ENCODE data around the gene RBM22. TPM values are rescaled to one million over a fixed set of nuclear protein-coding genes. Genes with fewer than 3 reads are reported as not detected.

Gene RBM22
- polyA plus RNA-seq, 1 of the 3 experiments (the other 2 are of a cell fraction), result 30.7 TPM

- H3K79me2 ChIP-seq (ENCODE audit: insufficient read depth), result no peaks in the 10 kb centered on the region
These were observed 29.9 kb downstream of the RBM22 start for GRCh38 chr5:150670948-150671310.

More at GRCh38 chr5:150670948-150671310, 29.9 kb downstream of the RBM22 start:
- H3F3A ChIP-seq (replicated peaks; ENCODE audit: insufficient read depth), result peaks cover 16% of the 10 kb centered on the region
- no peaks in the 10 kb centered on the region for H3K9me3 ChIP-seq
- no peaks in the 10 kb centered on the region for H3K27me3 ChIP-seq (ENCODE audit: insufficient read depth)
- TF ChIP-seq REST (IDR thresholded peaks at IDR 0.05; ENCODE audit: low read depth, low read length) (no peak), TCF12 (IDR thresholded peaks at IDR 0.05) (no peak), USF2 (IDR thresholded peaks at IDR 0.05; ENCODE audit: borderline replicate concordance, low read depth, low read length) (no peak), SIN3A (IDR thresholded peaks at IDR 0.05; ENCODE audit: borderline replicate concordance, low read depth, low read length) (no peak), CTCF (IDR thresholded peaks at IDR 0.05) (no peak), RCOR1 (IDR thresholded peaks at IDR 0.05; ENCODE audit: low read length) (no peak), GATA2 (CRISPR knock-in tag; IDR thresholded peaks at IDR 0.05) (no peak; the same call in 1 of the 2 replicates), RFX5 (IDR thresholded peaks at IDR 0.05; ENCODE audit: low read length) (no peak), MAX (IDR thresholded peaks at IDR 0.05; ENCODE audit: low read depth) (no peak), JUND (IDR thresholded peaks at IDR 0.05) (no peak), EZH2phosphoT487 (IDR thresholded peaks at IDR 0.05; ENCODE audit: borderline replicate concordance, low read depth) (no peak), SMC3 (IDR thresholded peaks at IDR 0.05; ENCODE audit: low read depth, low read length) (no peak), RXRA (IDR thresholded peaks at IDR 0.05; ENCODE audit: borderline replicate concordance, low read depth) (no peak)
- no peaks in the 10 kb centered on the region for H3K9me2 ChIP-seq
- CTCF ChIA-PET, result interaction anchor here (0.8 to 2.1 kb wide), 5 partner anchors 13 to 176 kb away, joined by 3 to 9 read pairs (median 3); partner anchors contain the start of gene RBM22
- H3K4me1 ChIP-seq (ENCODE audit: control insufficient read depth in 1 of 2, insufficient read depth in 2 of 2, low read depth in 1 of 2, low read length in 1 of 2), result peaks cover 13 to 23% of the 10 kb centered on the region in 2 experiments; a peak in 2 of 4 replicates
- POLR2A ChIA-PET, result interaction anchor here (1.0 to 1.8 kb wide), 2 partner anchors 14 to 30 kb away, joined by 4 to 5 read pairs; partner anchors contain the start of gene RBM22
- no peak overlapping the region for H3K27ac ChIP-seq (ENCODE audit: low read depth in 2 of 2, low read length in 1 of 2)
- no peaks in the 10 kb centered on the region for H3K36me3 ChIP-seq (replicated peaks in 1 of 2; ENCODE audit: control insufficient read depth in 1 of 2, insufficient read depth in 2 of 2, low read length in 1 of 2)
- H3K4me3 ChIP-seq (ENCODE audit: low read depth in 2 of 2, low read length in 1 of 2), result no peak overlapping the region
- WGBS (ENCODE audit: low lambda C conversion rate), result 95% methylated on average over 2 of the region's 2 CpGs
- H3K4me2 ChIP-seq, result no peak overlapping the region
- no peak overlapping the region for H2AFZ ChIP-seq (ENCODE audit: low read depth)
- DNase-seq, result no peak
- H3K9ac ChIP-seq, result no peak overlapping the region
- H4K20me1 ChIP-seq (ENCODE audit: insufficient read depth), result no peaks in the 10 kb centered on the region

Data from SK-N-SH (cell line).